NCI-H1092 (cell line): Measurements from ENCODE around the gene MYH6.
"Not testable (repeated sequence)": the region's sequence is repeated elsewhere in the genome, so short reads cannot be mapped to it uniquely, and the experiment has no call there.

Experiments used
- DNase-seq: peaks from one replicate; lab custom pipeline; 2025; lab: John Stamatoyannopoulos, UW

Gene MYH6

GRCh38 chr14:23435543-23436326, 27.7 kb upstream of the MYH6 start, which contains the start of gene MYH7:
MYH7 (minus strand) TSS chr14:23435660; CDS start chr14:23433732, 1,928 bp downstream.
- DNase-seq = no peak

- DNase-seq = no peak
Measured at GRCh38 chr14:23434488-23435222, 26.6 kb upstream of the MYH6 start.

- no peak for DNase-seq
Measured at GRCh38 chr14:23433457-23433856, 25.4 kb upstream of the MYH6 start.

GRCh38 chr14:23432946-23433345, 24.9 kb upstream of the MYH6 start:
- no peak for DNase-seq

GRCh38 chr14:23432102-23432925, 24.2 kb upstream of the MYH6 start:
- DNase-seq = no peak

GRCh38 chr14:23431486-23431885, 23.4 kb upstream of the MYH6 start:
- no peak for DNase-seq

GRCh38 chr14:23430723-23431085, 22.6 kb upstream of the MYH6 start:
- DNase-seq = no peak

- DNase-seq = no peak
Measured at GRCh38 chr14:23430016-23430722, 22.1 kb upstream of the MYH6 start.

GRCh38 chr14:23428686-23429495, 20.8 kb upstream of the MYH6 start:
- no peak for DNase-seq

- not testable (repeated sequence) for DNase-seq
Measured at GRCh38 chr14:23425798-23426197, 17.7 kb upstream of the MYH6 start.

GRCh38 chr14:23425169-23425568, 17.1 kb upstream of the MYH6 start:
- DNase-seq = no peak

GRCh38 chr14:23423657-23424056, 15.6 kb upstream of the MYH6 start:
- DNase-seq = no peak

- no peak for DNase-seq
Measured at GRCh38 chr14:23421594-23421993, 13.5 kb upstream of the MYH6 start.

- not testable (repeated sequence) for DNase-seq
Measured at GRCh38 chr14:23419646-23420045, 11.6 kb upstream of the MYH6 start.

GRCh38 chr14:23418021-23418420, 9.9 kb upstream of the MYH6 start:
- no peak for DNase-seq

GRCh38 chr14:23417269-23417668, 9.2 kb upstream of the MYH6 start:
- DNase-seq = not testable (repeated sequence)

GRCh38 chr14:23416801-23417200, 8.7 kb upstream of the MYH6 start:
- no peak for DNase-seq

- DNase-seq = no peak
Measured at GRCh38 chr14:23415821-23416778, 8.0 kb upstream of the MYH6 start.

GRCh38 chr14:23414906-23415820, 7.1 kb upstream of the MYH6 start:
- DNase-seq = no peak
